ENCODE results near the gene NIP7.
"Not testable (repeated sequence)": the region's sequence is repeated elsewhere in the genome, so short reads cannot be mapped to it uniquely, and the experiment has no call there.

Gene NIP7

DNA sequence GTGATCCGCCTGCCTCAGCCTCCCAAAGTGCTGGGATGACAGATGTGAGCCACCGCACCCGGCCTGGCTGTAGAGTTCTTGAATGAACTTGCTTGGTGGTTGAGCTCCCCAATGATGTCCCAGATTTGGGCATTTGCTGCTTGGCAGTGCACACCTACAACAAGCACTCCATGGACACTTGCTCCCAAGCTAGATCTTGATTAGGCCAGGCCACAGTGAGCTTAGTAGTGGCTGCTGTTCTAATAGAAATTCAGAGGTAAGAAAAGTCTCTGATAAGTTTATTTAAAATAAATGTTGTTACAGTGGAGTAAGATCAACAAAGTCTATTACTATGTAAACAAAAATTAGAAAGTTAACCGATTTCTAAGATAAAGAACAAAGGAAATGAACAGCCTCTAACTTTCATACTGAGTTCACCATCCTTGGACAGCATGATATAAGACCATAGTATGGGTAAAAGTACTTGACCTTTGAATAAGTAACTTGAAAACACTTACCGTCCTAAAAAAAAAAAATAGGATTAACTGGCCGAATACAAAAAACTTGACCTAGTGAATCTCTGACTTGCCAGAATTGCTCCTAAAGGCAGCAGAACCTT lies 11.1 kb downstream of the NIP7 start:
- no peaks in the 10 kb centered on the region for H3K9me3 ChIP-seq (replicated peaks; ENCODE audit: low read length)
- no peak overlapping the region for H3K9ac ChIP-seq (ENCODE audit: low read depth, low read length)
- H3K4me3 ChIP-seq (ENCODE audit: low read length), result no peak overlapping the region

GRCh38 chr16:69351309-69352027 lies 11.9 kb downstream of the NIP7 start, which contains the start of gene TMED6:
Gene TMED6, minus strand, starts transcription at chr16:69351786. Its CDS starts 33 bp downstream, at chr16:69351753.
- Histone ChIP-seq H3K27me3 (ENCODE audit: control insufficient read depth, insufficient read depth, low read length) (no peaks in the 10 kb centered on the region), H3K9ac (ENCODE audit: low read depth, low read length) (no peak within 1 kb of the TSS), H3K4me1 (ENCODE audit: control insufficient read depth, insufficient read depth, low read length) (peaks cover 3% of the 10 kb centered on the region), H3K4me2 (ENCODE audit: low read length) (no peak within 1 kb of the TSS), H3K36me3 (ENCODE audit: insufficient read depth, low read length) (peaks cover 3% of the 10 kb centered on the region), H3K9me3 (replicated peaks; ENCODE audit: low read length) (no peaks in the 10 kb centered on the region), H3K4me3 (ENCODE audit: low read length) (no peak within 1 kb of the TSS)

More for the DNA sequence above, 11.1 kb downstream of the NIP7 start:
- Histone ChIP-seq H3K4me2 (ENCODE audit: low read length) (no peak overlapping the region), H3K27me3 (ENCODE audit: control insufficient read depth, insufficient read depth, low read length) (no peaks in the 10 kb centered on the region), H3K4me1 (ENCODE audit: control insufficient read depth, insufficient read depth, low read length) (no peaks in the 10 kb centered on the region), H3K36me3 (ENCODE audit: insufficient read depth, low read length) (no peaks in the 10 kb centered on the region)

DNA sequence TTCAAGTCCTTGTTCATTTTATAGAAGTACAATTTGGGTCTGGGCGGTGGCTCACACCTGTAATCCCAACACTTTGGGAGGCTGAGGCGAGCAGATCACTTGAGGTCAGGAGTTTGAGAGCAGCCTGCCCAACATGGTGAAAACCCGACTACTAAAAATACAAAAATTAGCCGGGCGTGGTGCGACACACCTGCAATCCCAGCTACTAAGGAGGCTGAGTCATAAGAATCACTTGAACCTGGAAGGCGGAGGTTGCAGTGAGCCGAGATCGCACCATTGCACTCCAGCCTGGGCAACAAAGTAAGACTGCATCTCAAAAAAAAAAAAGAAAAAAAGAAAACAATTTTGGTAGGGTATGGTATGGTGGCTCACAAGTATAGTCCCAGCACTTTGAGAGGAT lies 20.5 kb downstream of the NIP7 start:
- not testable (repeated sequence) for H3K4me2 ChIP-seq (ENCODE audit: low read length); H3K9ac ChIP-seq (ENCODE audit: low read depth, low read length); H3K4me3 ChIP-seq (ENCODE audit: low read length); H3K9me3 ChIP-seq (replicated peaks; ENCODE audit: low read length); H3K27me3 ChIP-seq (ENCODE audit: control insufficient read depth, insufficient read depth, low read length)
- Histone ChIP-seq H3K36me3 (ENCODE audit: insufficient read depth, low read length) (peaks cover 12% of the 10 kb centered on the region), H3K4me1 (ENCODE audit: control insufficient read depth, insufficient read depth, low read length) (peaks cover 14% of the 10 kb centered on the region)

- Histone ChIP-seq H3K9me3 (replicated peaks; ENCODE audit: low read length) (no peaks in the 10 kb centered on the region), H3K9ac (ENCODE audit: low read depth, low read length) (no peak overlapping the region), H3K36me3 (ENCODE audit: insufficient read depth, low read length) (peaks cover 36% of the 10 kb centered on the region), H3K4me2 (ENCODE audit: low read length) (no peak overlapping the region), H3K4me3 (ENCODE audit: low read length) (no peak overlapping the region), H3K4me1 (ENCODE audit: control insufficient read depth, insufficient read depth, low read length) (peaks cover 7% of the 10 kb centered on the region), H3K27me3 (ENCODE audit: control insufficient read depth, insufficient read depth, low read length) (no peaks in the 10 kb centered on the region)
These were observed 23.7 kb downstream of the NIP7 start for GRCh38 chr16:69363281-69363717.

DNA sequence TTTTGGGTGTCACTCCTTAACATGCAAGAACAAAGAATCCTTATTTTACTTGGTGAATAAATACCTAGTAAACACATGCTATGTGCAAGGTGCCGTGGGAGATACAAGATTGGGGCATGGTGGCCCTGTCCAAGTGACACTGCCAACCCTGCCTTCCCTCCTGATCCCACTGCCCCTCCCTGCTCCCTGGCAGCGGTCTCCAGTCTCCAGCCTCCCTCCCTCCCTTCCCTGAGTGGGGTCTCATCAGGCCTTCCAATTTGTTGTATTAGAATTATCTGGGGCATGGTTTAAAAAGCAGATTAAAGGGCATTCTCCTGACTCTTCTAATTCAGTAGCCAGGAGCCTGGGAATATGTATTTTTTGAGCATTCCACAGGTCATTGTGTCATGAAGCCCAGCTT lies 24.5 kb downstream of the NIP7 start:
- no peaks in the 10 kb centered on the region for H3K27me3 ChIP-seq (ENCODE audit: control insufficient read depth, insufficient read depth, low read length)
- H3K4me2 ChIP-seq (ENCODE audit: low read length), result no peak overlapping the region
- H3K4me3 ChIP-seq (ENCODE audit: low read length), result no peak overlapping the region
- no peaks in the 10 kb centered on the region for H3K9me3 ChIP-seq (replicated peaks; ENCODE audit: low read length)
- H3K9ac ChIP-seq (ENCODE audit: low read depth, low read length), result no peak overlapping the region
- H3K4me1 ChIP-seq (ENCODE audit: control insufficient read depth, insufficient read depth, low read length), result peaks cover 7% of the 10 kb centered on the region
- H3K36me3 ChIP-seq (ENCODE audit: insufficient read depth, low read length), result peaks cover 40% of the 10 kb centered on the region

DNA sequence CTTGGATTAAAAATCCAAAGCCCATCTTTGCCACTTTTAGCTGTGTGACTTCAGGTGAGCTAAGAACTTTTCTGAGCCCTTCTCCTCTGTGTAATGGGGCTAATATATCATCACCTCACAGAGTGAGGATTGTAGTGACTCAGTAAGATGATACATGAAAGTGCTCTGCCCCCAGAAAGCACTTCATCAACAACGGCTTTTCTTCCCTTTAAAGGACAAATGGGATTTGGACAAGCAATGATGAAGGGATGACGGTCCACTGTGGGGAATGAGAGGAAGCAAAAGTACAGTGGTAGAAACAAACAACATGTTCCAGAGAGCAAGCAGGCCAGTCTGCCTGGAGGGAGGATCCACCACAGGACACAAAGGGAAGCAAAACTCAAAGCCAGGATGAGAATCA lies 26.3 kb downstream of the NIP7 start:
- H3K27me3 ChIP-seq (ENCODE audit: control insufficient read depth, insufficient read depth, low read length), result no peaks in the 10 kb centered on the region
- no peak overlapping the region for H3K4me2 ChIP-seq (ENCODE audit: low read length)
- peaks cover 55% of the 10 kb centered on the region for H3K36me3 ChIP-seq (ENCODE audit: insufficient read depth, low read length)
- no peak overlapping the region for H3K4me3 ChIP-seq (ENCODE audit: low read length)
- peaks cover 7% of the 10 kb centered on the region for H3K4me1 ChIP-seq (ENCODE audit: control insufficient read depth, insufficient read depth, low read length)
- H3K9ac ChIP-seq (ENCODE audit: low read depth, low read length), result peak overlapping the region; percentile 9
- H3K9me3 ChIP-seq (replicated peaks; ENCODE audit: low read length), result no peaks in the 10 kb centered on the region

DNA sequence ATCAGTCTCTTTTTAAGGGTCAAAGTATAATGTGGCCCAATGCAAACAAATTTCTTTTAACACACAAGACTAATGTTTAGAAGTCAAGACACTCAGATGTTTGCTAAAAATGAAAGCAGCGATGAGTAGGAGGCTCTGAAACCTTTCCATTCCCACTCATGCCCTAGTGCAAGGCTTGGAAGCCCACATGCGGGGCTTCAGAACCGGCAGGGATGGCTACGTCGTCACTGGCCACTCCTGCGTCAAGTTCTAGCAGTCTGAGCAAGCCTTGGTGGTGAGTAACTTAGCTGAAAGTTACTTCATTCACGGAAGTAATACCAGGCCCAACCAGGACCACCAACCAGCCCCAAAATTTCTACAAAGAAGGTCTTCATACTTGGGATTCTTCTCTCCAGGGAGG lies 26.9 kb downstream of the NIP7 start:
- H3K4me2 ChIP-seq (ENCODE audit: low read length), result no peak overlapping the region
- H3K36me3 ChIP-seq (ENCODE audit: insufficient read depth, low read length), result peaks cover 57% of the 10 kb centered on the region
- H3K4me1 ChIP-seq (ENCODE audit: control insufficient read depth, insufficient read depth, low read length), result peaks cover 7% of the 10 kb centered on the region
- H3K9me3 ChIP-seq (replicated peaks; ENCODE audit: low read length), result no peaks in the 10 kb centered on the region
- no peaks in the 10 kb centered on the region for H3K27me3 ChIP-seq (ENCODE audit: control insufficient read depth, insufficient read depth, low read length)
- no peak overlapping the region for H3K4me3 ChIP-seq (ENCODE audit: low read length)
- H3K9ac ChIP-seq (ENCODE audit: low read depth, low read length), result peak overlapping the region; percentile 9

DNA sequence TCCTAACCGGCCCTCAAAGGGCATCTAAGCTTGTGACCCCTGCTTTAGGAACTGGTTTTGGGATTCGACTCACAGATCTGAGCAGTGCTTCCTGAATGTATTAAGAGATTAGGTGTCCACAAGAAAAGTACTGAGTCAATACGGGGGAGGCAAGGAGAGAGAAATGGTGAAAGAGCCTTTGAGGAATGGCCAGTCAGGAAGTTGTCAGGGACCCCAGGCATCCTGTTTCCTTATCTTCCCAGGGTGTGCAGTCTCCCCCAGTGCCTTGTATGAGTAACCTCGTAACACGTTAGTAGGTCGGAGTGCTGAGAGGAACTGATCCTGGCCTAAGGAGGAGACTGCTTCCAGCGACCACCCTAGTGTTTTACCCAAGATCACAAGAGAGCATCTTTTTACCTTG lies 28.4 kb downstream of the NIP7 start:
- H3K4me3 ChIP-seq (ENCODE audit: low read length), result no peak overlapping the region
- H3K4me2 ChIP-seq (ENCODE audit: low read length), result no peak overlapping the region
- peaks cover 60% of the 10 kb centered on the region for H3K36me3 ChIP-seq (ENCODE audit: insufficient read depth, low read length)
- no peaks in the 10 kb centered on the region for H3K27me3 ChIP-seq (ENCODE audit: control insufficient read depth, insufficient read depth, low read length)
- H3K9ac ChIP-seq (ENCODE audit: low read depth, low read length), result no peak overlapping the region
- H3K4me1 ChIP-seq (ENCODE audit: control insufficient read depth, insufficient read depth, low read length), result peaks cover 7% of the 10 kb centered on the region
- no peaks in the 10 kb centered on the region for H3K9me3 ChIP-seq (replicated peaks; ENCODE audit: low read length)

DNA sequence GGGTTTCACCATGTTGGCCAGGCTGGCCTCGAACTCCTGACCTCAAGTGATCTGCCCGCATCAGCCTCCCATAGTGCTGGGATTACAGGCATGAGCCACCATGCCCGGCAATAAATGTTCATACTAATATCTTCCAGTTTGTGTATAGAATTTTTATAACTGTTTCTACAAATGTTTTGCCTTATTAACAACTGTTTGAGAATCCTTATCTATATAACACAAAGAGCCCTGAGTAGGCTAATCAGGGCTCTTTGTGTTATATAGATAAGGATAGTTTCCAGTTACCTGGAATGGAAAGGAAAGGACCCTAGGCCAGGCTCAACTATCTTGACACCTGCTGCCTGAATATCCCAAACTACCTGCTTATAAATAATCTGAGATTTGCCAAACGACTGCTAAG lies 29.3 kb downstream of the NIP7 start:
- Histone ChIP-seq H3K36me3 (ENCODE audit: insufficient read depth, low read length) (peaks cover 62% of the 10 kb centered on the region), H3K4me2 (ENCODE audit: low read length) (no peak overlapping the region), H3K4me1 (ENCODE audit: control insufficient read depth, insufficient read depth, low read length) (peaks cover 7% of the 10 kb centered on the region), H3K9me3 (replicated peaks; ENCODE audit: low read length) (no peaks in the 10 kb centered on the region), H3K9ac (ENCODE audit: low read depth, low read length) (no peak overlapping the region), H3K4me3 (ENCODE audit: low read length) (no peak overlapping the region), H3K27me3 (ENCODE audit: control insufficient read depth, insufficient read depth, low read length) (no peaks in the 10 kb centered on the region)

DNA sequence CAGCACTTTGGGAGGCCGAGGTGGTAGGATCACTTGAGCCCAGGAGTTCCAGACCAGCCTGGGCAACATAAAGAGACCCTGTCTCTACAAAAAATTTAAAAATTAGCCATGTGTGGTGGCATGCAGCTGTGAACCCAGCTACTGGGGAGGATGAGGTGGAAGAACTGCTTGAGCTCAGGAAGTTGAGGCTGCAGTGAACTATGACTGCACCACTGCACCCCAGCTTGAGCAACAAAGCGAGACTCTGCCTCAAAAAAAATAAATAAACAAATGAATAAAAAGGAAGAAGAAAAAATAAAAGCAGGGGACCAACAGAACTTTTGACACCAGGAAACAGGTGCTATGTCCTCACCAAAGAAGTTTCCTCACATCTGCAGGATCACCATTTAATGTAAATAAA lies 32.0 kb downstream of the NIP7 start:
- peaks cover 46% of the 10 kb centered on the region for H3K36me3 ChIP-seq (ENCODE audit: insufficient read depth, low read length)
- no peak overlapping the region for H3K4me3 ChIP-seq (ENCODE audit: low read length)
- no peaks in the 10 kb centered on the region for H3K9me3 ChIP-seq (replicated peaks; ENCODE audit: low read length)
- H3K9ac ChIP-seq (ENCODE audit: low read depth, low read length), result no peak overlapping the region
- no peaks in the 10 kb centered on the region for H3K27me3 ChIP-seq (ENCODE audit: control insufficient read depth, insufficient read depth, low read length)
- peaks cover 7% of the 10 kb centered on the region for H3K4me1 ChIP-seq (ENCODE audit: control insufficient read depth, insufficient read depth, low read length)
- H3K4me2 ChIP-seq (ENCODE audit: low read length), result no peak overlapping the region

- Histone ChIP-seq H3K9ac (ENCODE audit: low read depth, low read length) (no peak overlapping the region), H3K4me1 (ENCODE audit: control insufficient read depth, insufficient read depth, low read length) (peaks cover 2% of the 10 kb centered on the region), H3K4me2 (ENCODE audit: low read length) (no peak overlapping the region), H3K9me3 (replicated peaks; ENCODE audit: low read length) (no peaks in the 10 kb centered on the region), H3K4me3 (ENCODE audit: low read length) (no peak overlapping the region), H3K36me3 (ENCODE audit: insufficient read depth, low read length) (peaks cover 39% of the 10 kb centered on the region), H3K27me3 (ENCODE audit: control insufficient read depth, insufficient read depth, low read length) (no peaks in the 10 kb centered on the region)
These were observed 33.4 kb downstream of the NIP7 start for GRCh38 chr16:69373019-69373418.
